DMS79 (cell line): Measurements from ENCODE around the gene OR52K1.
"Not testable (repeated sequence)": the region's sequence is repeated elsewhere in the genome, so short reads cannot be mapped to it uniquely, and the experiment has no call there.

Source experiments
- DNase-seq: peaks from one replicate; lab custom pipeline; 2025; lab: John Stamatoyannopoulos, UW

The OR52K1 gene

GRCh38 chr11:4482445-4482844, at the start of gene OR52K1:
TSS of gene OR52K1 (plus strand) at chr11:4482646. CDS start at chr11:4488901, 6,255 bp downstream.
- no peak for DNase-seq

GRCh38 chr11:4433856-4434255, 48.6 kb upstream of the OR52K1 start:
- DNase-seq = no peak

GRCh38 chr11:4436411-4436810, 46.0 kb upstream of the OR52K1 start:
- DNase-seq = no peak

DNA sequence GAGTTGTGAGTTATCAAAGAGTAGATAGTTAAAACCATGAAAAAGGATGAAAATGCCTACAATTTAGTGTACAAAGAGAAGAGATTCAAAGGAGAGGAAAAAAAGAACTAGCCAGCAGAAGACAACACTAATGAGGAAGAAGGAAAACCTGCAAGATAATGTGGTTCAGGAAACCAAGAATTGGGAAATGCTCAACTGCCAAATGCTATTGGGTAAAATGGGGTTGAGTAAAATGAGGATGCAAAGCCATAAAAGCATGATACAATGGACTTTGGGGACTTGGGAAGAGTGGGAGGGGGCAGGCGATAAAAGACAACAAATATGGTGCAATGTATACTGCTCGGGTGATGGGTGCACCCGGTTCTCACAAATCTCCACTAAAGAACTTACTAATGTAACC, 40.9 kb upstream of the OR52K1 start:
- DNase-seq = no peak

- no peak for DNase-seq
Observed at GRCh38 chr11:4443232-4443891, 39.1 kb upstream of the OR52K1 start.

- DNase-seq = no peak
Observed at GRCh38 chr11:4448995-4449394, 33.5 kb upstream of the OR52K1 start, which contains the start of gene OR52K2. TSS of gene OR52K2 (plus strand) at chr11:4449295. CDS start at chr11:4449340, 45 bp downstream.

DNA sequence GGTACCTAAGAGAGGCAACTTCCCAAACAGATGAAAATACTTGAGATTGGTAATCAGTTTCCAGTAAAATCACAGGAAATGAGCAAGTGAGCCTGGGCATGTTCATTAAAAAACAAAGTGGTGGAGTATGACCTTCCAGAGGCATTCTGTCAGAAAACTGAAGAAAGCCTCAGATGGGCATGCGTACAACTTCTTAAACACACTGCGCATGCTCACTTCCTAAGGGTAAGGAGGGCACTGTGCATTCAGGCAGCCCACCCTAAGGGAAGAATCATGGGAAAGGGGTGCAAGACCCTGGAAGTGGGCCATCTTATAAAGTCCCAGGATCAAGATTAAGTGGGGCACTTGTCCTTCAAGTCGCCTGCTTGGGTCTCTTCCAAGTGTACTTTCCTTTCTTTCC, 29.3 kb upstream of the OR52K1 start:
- DNase-seq = no peak

DNA sequence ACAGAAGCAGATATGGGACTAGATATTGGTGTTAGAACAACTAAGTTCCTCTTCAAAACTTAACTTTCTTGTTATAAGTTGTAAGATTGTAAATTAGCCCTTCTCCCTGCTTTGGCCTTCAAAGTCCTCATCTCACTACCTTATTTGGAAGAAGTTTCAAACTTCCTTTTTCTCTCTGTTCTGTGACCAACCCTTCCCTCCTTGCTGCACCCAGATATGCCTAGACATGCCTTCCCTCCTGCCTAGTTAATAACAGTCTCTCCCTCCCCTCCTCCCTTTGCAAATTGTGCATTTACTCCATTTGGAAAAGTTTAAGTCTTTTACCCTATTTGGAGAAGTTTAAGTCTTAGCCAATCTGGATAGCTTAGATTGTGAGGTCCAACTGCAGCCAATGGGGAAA, 28.4 kb upstream of the OR52K1 start:
- DNase-seq = no peak

- DNase-seq = no peak
Observed at GRCh38 chr11:4455419-4455818, 27.0 kb upstream of the OR52K1 start.

GRCh38 chr11:4459500-4459899, 22.9 kb upstream of the OR52K1 start:
- DNase-seq = no peak

DNA sequence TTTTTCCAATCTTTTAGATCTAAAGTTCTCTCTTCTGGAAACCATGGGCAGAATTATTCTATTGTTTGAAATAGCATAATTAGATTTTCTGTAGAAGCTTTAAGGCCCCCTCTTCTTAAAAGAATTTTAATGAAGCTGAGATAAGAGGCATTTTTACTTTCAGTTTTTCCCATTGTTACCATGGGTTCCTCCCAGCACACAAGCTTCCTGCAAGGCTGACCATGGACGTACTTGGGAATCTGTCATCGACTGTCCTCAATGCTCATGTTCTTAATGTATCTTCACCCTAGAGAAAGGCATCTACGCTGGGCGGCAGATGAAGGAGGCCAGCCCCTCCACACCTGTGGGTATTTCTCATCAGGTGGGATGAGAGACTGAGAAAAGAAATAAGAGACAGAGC, 22.3 kb upstream of the OR52K1 start:
- DNase-seq = no peak

- DNase-seq = no peak
Observed at GRCh38 chr11:4464216-4465159, 18.0 kb upstream of the OR52K1 start.

DNA sequence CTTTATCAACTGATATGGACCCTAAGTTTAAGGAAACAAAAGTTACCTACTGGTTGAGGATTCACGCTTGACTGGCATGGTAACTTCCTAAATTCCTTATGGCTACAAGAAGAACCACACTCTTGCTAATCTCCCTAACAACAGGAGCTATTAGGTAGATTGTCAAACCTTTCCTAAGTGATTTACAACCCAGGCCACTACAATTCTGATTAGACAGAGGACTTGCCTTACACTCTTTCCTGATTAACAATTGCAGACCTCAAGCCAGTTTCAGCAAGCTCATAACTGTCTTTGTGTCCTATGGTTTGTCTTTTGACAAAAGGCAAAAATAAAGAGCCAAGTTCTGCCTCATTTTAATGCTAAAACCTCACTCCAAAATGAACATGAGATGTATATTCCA, 17.0 kb upstream of the OR52K1 start:
- DNase-seq = no peak

GRCh38 chr11:4466131-4466870, 16.1 kb upstream of the OR52K1 start:
- no peak for DNase-seq

GRCh38 chr11:4466871-4467442, 15.5 kb upstream of the OR52K1 start:
- DNase-seq = no peak

GRCh38 chr11:4467811-4468606, 14.4 kb upstream of the OR52K1 start:
- DNase-seq = no peak

- DNase-seq = no peak
Observed at GRCh38 chr11:4479644-4480043, 2.8 kb upstream of the OR52K1 start.

GRCh38 chr11:4480577-4481239, 1.7 kb upstream of the OR52K1 start:
- DNase-seq = no peak

DNA sequence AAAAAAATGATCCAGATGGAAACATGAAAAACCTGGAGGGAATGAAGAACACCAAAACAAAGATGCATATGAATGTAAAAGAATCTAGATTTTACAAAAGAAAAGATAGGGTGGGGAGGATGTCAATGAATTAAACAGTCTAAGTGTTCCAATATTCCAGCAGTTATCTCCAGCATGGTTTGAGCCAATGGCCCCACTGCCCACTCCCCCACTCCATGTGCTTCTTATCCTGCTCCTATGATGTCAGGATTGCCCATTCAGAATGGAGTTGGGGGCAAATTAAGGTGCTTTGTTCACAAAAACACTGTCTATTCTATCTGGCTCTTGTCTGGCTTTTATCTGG, 1.2 kb upstream of the OR52K1 start:
- no peak for DNase-seq

- no peak for DNase-seq
Observed at GRCh38 chr11:4484310-4484709, 1.9 kb downstream of the OR52K1 start.

- DNase-seq = not testable (repeated sequence)
Observed at GRCh38 chr11:4491405-4491804, 9.0 kb downstream of the OR52K1 start.
